Coronary artery (tissue), 2 donors: Measurements from ENCODE around the gene NBEA.

Experiments used
- DNase-seq: peaks from one replicate; pipeline ENCODE4 v3.0.0-alpha.2; 2017; ENCODE audit warnings: low spot score
- H3K27ac ChIP-seq, 2 donors: fragments of 200-600 bp; sonication (generic); one replicate each; pipeline ENCODE4 v1.5.1; 2016 to 2019
- H3K4me3 ChIP-seq: fragments of 200-600 bp; sonication (generic); 2 replicates; pipeline ENCODE4 v1.5.1; 2016; ENCODE audit warnings: mild to moderate bottlenecking, moderate library complexity
- TF ChIP-seq, protein P1 (sequence below): fragments of 200-600 bp; sonication (generic); IDR thresholded peaks from one replicate; pipeline ENCODE4 v1.5.1; 2019; ENCODE audit warnings: antibody characterized with exemption

NBEA gene

DNA sequence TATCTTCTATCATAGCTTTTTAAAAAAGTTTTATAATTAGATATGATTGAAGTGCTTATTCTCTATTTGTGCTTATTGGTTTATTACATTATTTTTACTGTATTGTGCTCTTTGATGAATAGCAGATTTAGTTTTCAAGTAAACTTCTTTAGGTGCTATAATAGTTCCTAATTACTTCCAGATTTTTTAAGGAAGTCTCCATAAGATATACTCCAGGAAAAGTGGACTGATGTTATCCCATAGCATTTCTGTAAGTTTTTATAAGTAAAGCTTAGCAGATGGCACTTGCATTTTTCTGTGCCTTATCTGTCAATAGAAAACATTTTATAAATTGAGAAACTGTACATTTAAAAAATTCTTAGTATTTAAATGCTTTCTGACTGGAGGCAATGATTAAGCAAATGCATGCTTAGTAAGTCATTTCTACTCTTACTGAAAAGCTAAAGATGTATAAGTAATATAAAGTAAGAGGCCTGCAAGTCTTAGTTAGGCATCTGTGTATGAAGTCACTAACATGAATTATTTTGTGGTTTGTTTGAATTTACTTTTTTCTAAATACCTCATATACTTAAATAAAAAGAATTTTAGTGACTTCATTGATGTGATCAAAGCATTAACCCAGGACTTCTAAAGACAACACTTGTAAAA, 351.6 kb downstream of the NBEA start:
- Histone ChIP-seq H3K4me3 (no peak overlapping the region), H3K27ac (no peak overlapping the region)
- no peak for DNase-seq
- TF ChIP-seq, protein P1, sequence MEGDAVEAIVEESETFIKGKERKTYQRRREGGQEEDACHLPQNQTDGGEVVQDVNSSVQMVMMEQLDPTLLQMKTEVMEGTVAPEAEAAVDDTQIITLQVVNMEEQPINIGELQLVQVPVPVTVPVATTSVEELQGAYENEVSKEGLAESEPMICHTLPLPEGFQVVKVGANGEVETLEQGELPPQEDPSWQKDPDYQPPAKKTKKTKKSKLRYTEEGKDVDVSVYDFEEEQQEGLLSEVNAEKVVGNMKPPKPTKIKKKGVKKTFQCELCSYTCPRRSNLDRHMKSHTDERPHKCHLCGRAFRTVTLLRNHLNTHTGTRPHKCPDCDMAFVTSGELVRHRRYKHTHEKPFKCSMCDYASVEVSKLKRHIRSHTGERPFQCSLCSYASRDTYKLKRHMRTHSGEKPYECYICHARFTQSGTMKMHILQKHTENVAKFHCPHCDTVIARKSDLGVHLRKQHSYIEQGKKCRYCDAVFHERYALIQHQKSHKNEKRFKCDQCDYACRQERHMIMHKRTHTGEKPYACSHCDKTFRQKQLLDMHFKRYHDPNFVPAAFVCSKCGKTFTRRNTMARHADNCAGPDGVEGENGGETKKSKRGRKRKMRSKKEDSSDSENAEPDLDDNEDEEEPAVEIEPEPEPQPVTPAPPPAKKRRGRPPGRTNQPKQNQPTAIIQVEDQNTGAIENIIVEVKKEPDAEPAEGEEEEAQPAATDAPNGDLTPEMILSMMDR = no peak

- no peak overlapping the region for H3K4me3 ChIP-seq
- TF ChIP-seq, protein P1 = no peak
- no peak for DNase-seq
- H3K27ac ChIP-seq = no peak overlapping the region
These were observed 367.6 kb downstream of the NBEA start for GRCh38 chr13:35309706-35310105.

GRCh38 chr13:35332134-35332533, 390.1 kb downstream of the NBEA start:
- Histone ChIP-seq H3K27ac (no peak overlapping the region), H3K4me3 (no peak overlapping the region)
- TF ChIP-seq, protein P1 = no peak
- DNase-seq = no peak

GRCh38 chr13:35333157-35333556, 391.1 kb downstream of the NBEA start:
- Histone ChIP-seq H3K4me3 (no peak overlapping the region), H3K27ac (no peak overlapping the region)
- no peak for DNase-seq
- TF ChIP-seq, protein P1 = no peak

GRCh38 chr13:35342440-35342839, 400.4 kb downstream of the NBEA start:
- TF ChIP-seq, protein P1 = no peak
- Histone ChIP-seq H3K27ac (no peak overlapping the region), H3K4me3 (no peak overlapping the region)
- no peak for DNase-seq

- no peak overlapping the region for H3K27ac ChIP-seq
- no peak overlapping the region for H3K4me3 ChIP-seq
- TF ChIP-seq, protein P1 = no peak
- DNase-seq = no peak
These were observed 401.3 kb downstream of the NBEA start for GRCh38 chr13:35343417-35343816.

GRCh38 chr13:35345992-35346391, 403.9 kb downstream of the NBEA start:
- TF ChIP-seq, protein P1 = no peak
- no peak overlapping the region for H3K4me3 ChIP-seq
- no peak for DNase-seq

More at GRCh38 chr13:35345992-35346391, 403.9 kb downstream of the NBEA start:
- no peak overlapping the region for H3K27ac ChIP-seq
